HEK293 (cell line): ENCODE results near the gene CSNK2A1.
A peak's percentile ranks its signal among the peaks of the same experiment; 100 is the strongest.

Source experiments
- GLI2 ChIP-seq: fragments of 450-650 bp; formaldehyde crosslinking; IDR thresholded peaks from 2 replicates; pipeline ENCODE4; 2017; ENCODE audit warnings: missing biosample characterization, missing genetic modification characterization, low read depth, borderline replicate concordance
- GLIS1 ChIP-seq: fragments of 450-650 bp; formaldehyde crosslinking; IDR thresholded peaks from 2 replicates; pipeline ENCODE4 v1.5.1; 2016; ENCODE audit warnings: missing biosample characterization, missing genetic modification characterization
- INSM2 ChIP-seq: fragments of 450-650 bp; formaldehyde crosslinking; IDR thresholded peaks from 2 replicates; pipeline ENCODE4 v1.5.1; 2016; ENCODE audit warnings: missing biosample characterization, missing genetic modification characterization
- KLF8 ChIP-seq: fragments of 450-650 bp; formaldehyde crosslinking; IDR thresholded peaks from 2 replicates; pipeline ENCODE4 v1.5.1; 2016; ENCODE audit warnings: missing biosample characterization, missing genetic modification characterization
- SP3 ChIP-seq: fragments of 450-650 bp; formaldehyde crosslinking; IDR thresholded peaks from 2 replicates; pipeline ENCODE4 v1.5.1; 2016; ENCODE audit warnings: missing biosample characterization, missing genetic modification characterization
- TCF7L2 ChIP-seq: IDR thresholded peaks from 2 replicates; pipeline ENCODE4 v1.6.1; 2011; ENCODE audit warnings: low read depth, mild to moderate bottlenecking, inconsistent platforms, low read length, moderate library complexity, borderline replicate concordance
- ZBTB1 ChIP-seq: fragments of 450-650 bp; formaldehyde crosslinking; IDR thresholded peaks from 2 replicates; pipeline ENCODE4 v1.5.1; 2016; ENCODE audit warnings: missing biosample characterization, missing genetic modification characterization
- ZBTB10 ChIP-seq: fragments of 450-650 bp; formaldehyde crosslinking; IDR thresholded peaks from 2 replicates; pipeline ENCODE4 v1.5.1; 2016; ENCODE audit warnings: missing biosample characterization, missing genetic modification characterization
- ZBTB8A ChIP-seq: fragments of 450-650 bp; formaldehyde crosslinking; IDR thresholded peaks from 2 replicates; pipeline ENCODE4 v1.5.1; 2016; ENCODE audit warnings: missing biosample characterization, missing genetic modification characterization
- ZFP69B ChIP-seq: fragments of 450-650 bp; formaldehyde crosslinking; IDR thresholded peaks from 2 replicates; pipeline ENCODE4 v1.5.1; 2016; ENCODE audit warnings: missing biosample characterization, missing genetic modification characterization
- ZNF214 ChIP-seq: fragments of 450-650 bp; formaldehyde crosslinking; IDR thresholded peaks from 2 replicates; pipeline ENCODE4 v1.5.1; 2017; ENCODE audit warnings: missing biosample characterization, mild to moderate bottlenecking, missing genetic modification characterization, borderline replicate concordance
- ZNF341 ChIP-seq: fragments of 450-650 bp; formaldehyde crosslinking; IDR thresholded peaks from 2 replicates; pipeline ENCODE4; 2016; ENCODE audit warnings: low read depth, missing biosample characterization, missing genetic modification characterization
- ZNF529 ChIP-seq: fragments of 450-650 bp; formaldehyde crosslinking; IDR thresholded peaks from 2 replicates; pipeline ENCODE4 v1.5.1; 2017; ENCODE audit warnings: missing genetic modification characterization, missing biosample characterization; ENCODE audit not compliant: insufficient replicate concordance
- ZNF571 ChIP-seq: fragments of 450-650 bp; formaldehyde crosslinking; IDR thresholded peaks from 2 replicates; pipeline ENCODE4 v1.5.0; 2017; ENCODE audit warnings: missing biosample characterization, missing genetic modification characterization
- ZNF596 ChIP-seq: fragments of 450-650 bp; IDR thresholded peaks from 2 replicates; pipeline ENCODE4 v1.5.0; 2018; ENCODE audit warnings: missing biosample characterization, mild to moderate bottlenecking, missing genetic modification characterization, moderate library complexity
- ZNF645 ChIP-seq: fragments of 450-650 bp; formaldehyde crosslinking; IDR thresholded peaks from 2 replicates; pipeline ENCODE4; 2016; ENCODE audit warnings: missing biosample characterization, missing genetic modification characterization
- ZNF664 ChIP-seq: fragments of 450-650 bp; formaldehyde crosslinking; IDR thresholded peaks from 2 replicates; pipeline ENCODE4 v1.5.1; 2016; ENCODE audit warnings: missing biosample characterization, missing genetic modification characterization
- ZNF670 ChIP-seq: fragments of 450-650 bp; formaldehyde crosslinking; IDR thresholded peaks from 2 replicates; pipeline ENCODE4 v1.5.1; 2016; ENCODE audit warnings: missing biosample characterization, missing genetic modification characterization, low read depth
- ZNF768 ChIP-seq: fragments of 450-650 bp; formaldehyde crosslinking; IDR thresholded peaks from 2 replicates; pipeline ENCODE4 v1.5.1; 2018; ENCODE audit warnings: missing biosample characterization, mild to moderate bottlenecking, missing genetic modification characterization
- ZXDB ChIP-seq: fragments of 450-650 bp; formaldehyde crosslinking; IDR thresholded peaks from 2 replicates; pipeline ENCODE4 v1.5.1; 2016; ENCODE audit warnings: missing biosample characterization, missing genetic modification characterization
- TF ChIP-seq, protein P1 (sequence below): fragments of 450-650 bp; formaldehyde crosslinking; IDR thresholded peaks from 2 replicates; pipeline ENCODE4 v1.5.1; 2016; ENCODE audit warnings: missing biosample characterization, missing genetic modification characterization
- TF ChIP-seq, protein P2 (sequence below): fragments of 450-650 bp; formaldehyde crosslinking; IDR thresholded peaks from 2 replicates; pipeline ENCODE4 v1.5.1; 2016; ENCODE audit warnings: missing biosample characterization, missing genetic modification characterization
- TF ChIP-seq, protein P3 (sequence below): fragments of 450-650 bp; formaldehyde crosslinking; IDR thresholded peaks from 2 replicates; pipeline ENCODE4 v1.5.1; 2016; ENCODE audit warnings: missing biosample characterization, missing genetic modification characterization
- TF ChIP-seq, protein P4 (sequence below): fragments of 450-650 bp; formaldehyde crosslinking; IDR thresholded peaks from 2 replicates; pipeline ENCODE4 v1.5.1; 2016; ENCODE audit warnings: missing biosample characterization, missing genetic modification characterization, low read depth

Gene CSNK2A1

GRCh38 chr20:543369-544152 lies at the start of gene CSNK2A1 (continued):
- TF ChIP-seq ZBTB10 (tag by site-specific recombination) (peak; percentile 41; the same call in 1 of the 2 replicates), KLF8 (tag by site-specific recombination) (peak; percentile 41; the same call in 1 of the 2 replicates), ZNF341 (tag by site-specific recombination) (peak; percentile 49), ZBTB1 (tag by site-specific recombination) (no peak), ZNF571 (no peak), ZNF214 (tag by site-specific recombination) (no peak), ZNF768 (no peak), INSM2 (tag by site-specific recombination) (no peak), TCF7L2 (peak; percentile 91), ZXDB (peak; percentile 94), ZBTB8A (peak; percentile 57; the same call in 1 of the 2 replicates), ZNF596 (no peak), ZNF645 (tag by site-specific recombination) (no peak), ZNF529 (tag by site-specific recombination) (no peak), ZNF664 (tag by site-specific recombination) (no peak), GLIS1 (tag by site-specific recombination) (peak; percentile 3; the same call in 1 of the 2 replicates), ZFP69B (tag by site-specific recombination) (peak; percentile 40; the same call in 1 of the 2 replicates), GLI2 (tag by site-specific recombination) (no peak), ZNF670 (tag by site-specific recombination) (no peak), SP3 (peak; percentile 97)
- TF ChIP-seq, protein P1, sequence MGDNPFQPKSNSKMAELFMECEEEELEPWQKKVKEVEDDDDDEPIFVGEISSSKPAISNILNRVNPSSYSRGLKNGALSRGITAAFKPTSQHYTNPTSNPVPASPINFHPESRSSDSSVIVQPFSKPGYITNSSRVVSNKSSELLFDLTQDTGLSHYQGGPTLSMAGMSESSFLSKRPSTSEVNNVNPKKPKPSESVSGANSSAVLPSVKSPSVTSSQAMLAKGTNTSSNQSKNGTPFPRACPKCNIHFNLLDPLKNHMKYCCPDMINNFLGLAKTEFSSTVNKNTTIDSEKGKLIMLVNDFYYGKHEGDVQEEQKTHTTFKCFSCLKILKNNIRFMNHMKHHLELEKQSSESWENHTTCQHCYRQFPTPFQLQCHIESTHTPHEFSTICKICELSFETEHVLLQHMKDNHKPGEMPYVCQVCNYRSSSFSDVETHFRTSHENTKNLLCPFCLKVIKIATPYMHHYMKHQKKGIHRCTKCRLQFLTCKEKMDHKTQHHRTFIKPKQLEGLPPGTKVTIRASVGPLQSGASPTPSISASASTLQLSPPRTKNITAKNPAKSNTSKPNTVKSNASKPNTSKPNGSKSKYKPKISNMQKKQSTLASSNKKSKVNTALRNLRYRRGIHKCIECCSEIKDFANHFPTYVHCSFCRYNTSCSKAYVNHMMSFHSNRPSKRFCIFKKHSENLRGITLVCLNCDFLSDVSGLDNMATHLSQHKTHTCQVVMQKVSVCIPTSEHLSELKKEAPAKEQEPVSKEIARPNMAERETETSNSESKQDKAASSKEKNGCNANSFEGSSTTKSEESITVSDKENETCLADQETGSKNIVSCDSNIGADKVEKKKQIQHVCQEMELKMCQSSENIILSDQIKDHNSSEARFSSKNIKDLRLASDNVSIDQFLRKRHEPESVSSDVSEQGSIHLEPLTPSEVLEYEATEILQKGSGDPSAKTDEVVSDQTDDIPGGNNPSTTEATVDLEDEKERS (tag by site-specific recombination) = peak; percentile 65; the same call in 1 of the 2 replicates
- TF ChIP-seq, protein P2, sequence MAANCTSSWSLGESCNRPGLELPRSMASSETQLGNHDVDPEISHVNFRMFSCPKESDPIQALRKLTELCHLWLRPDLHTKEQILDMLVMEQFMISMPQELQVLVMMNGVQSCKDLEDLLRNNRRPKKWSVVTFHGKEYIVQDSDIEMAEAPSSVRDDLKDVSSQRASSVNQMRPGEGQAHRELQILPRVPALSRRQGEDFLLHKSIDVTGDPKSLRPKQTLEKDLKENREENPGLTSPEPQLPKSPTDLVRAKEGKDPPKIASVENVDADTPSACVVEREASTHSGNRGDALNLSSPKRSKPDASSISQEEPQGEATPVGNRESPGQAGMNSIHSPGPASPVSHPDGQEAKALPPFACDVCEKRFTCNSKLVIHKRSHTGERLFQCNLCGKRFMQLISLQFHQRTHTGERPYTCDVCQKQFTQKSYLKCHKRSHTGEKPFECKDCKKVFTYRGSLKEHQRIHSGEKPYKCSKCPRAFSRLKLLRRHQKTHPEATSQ (tag by site-specific recombination) = 0 out of 2 replicates have a peak, but pooled peaks have one; percentile 62
- TF ChIP-seq, protein P3, sequence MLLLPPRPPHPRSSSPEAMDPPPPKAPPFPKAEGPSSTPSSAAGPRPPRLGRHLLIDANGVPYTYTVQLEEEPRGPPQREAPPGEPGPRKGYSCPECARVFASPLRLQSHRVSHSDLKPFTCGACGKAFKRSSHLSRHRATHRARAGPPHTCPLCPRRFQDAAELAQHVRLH (tag by site-specific recombination) = no peak
- TF ChIP-seq, protein P4, sequence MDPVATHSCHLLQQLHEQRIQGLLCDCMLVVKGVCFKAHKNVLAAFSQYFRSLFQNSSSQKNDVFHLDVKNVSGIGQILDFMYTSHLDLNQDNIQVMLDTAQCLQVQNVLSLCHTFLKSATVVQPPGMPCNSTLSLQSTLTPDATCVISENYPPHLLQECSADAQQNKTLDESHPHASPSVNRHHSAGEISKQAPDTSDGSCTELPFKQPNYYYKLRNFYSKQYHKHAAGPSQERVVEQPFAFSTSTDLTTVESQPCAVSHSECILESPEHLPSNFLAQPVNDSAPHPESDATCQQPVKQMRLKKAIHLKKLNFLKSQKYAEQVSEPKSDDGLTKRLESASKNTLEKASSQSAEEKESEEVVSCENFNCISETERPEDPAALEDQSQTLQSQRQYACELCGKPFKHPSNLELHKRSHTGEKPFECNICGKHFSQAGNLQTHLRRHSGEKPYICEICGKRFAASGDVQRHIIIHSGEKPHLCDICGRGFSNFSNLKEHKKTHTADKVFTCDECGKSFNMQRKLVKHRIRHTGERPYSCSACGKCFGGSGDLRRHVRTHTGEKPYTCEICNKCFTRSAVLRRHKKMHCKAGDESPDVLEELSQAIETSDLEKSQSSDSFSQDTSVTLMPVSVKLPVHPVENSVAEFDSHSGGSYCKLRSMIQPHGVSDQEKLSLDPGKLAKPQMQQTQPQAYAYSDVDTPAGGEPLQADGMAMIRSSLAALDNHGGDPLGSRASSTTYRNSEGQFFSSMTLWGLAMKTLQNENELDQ (tag by site-specific recombination) = no peak
